DOHH2 (cell line): ENCODE data around the gene OPN1SW.

ENCODE experiments used
- H3F3A ChIP-seq: fragments of 200-600 bp; sonication (generic), shearing (Covaris generic); 2 replicates; pipeline ENCODE4 v1.6.0; 2016; ENCODE audit warnings: antibody characterized with exemption, mild to moderate bottlenecking; ENCODE audit not compliant: control insufficient read depth, insufficient read depth
- H3K27ac ChIP-seq: fragments of 200-600 bp; sonication (generic); 2 replicates; pipeline ENCODE4 v1.5.1; 2014; ENCODE audit warnings: low read depth, mild to moderate bottlenecking, low read length, moderate library complexity
- H3K27me3 ChIP-seq: fragments of 200-600 bp; sonication (generic); 2 replicates; pipeline ENCODE4 v1.6.1; 2014; ENCODE audit warnings: mild to moderate bottlenecking, low read length, mixed read lengths; ENCODE audit not compliant: control insufficient read depth
- H3K36me3 ChIP-seq: fragments of 200-600 bp; sonication (generic); 2 replicates; pipeline ENCODE4 v1.6.1; 2014; ENCODE audit warnings: mild to moderate bottlenecking, low read length, moderate library complexity, mixed read lengths; ENCODE audit not compliant: control insufficient read depth
- H3K4me1 ChIP-seq: fragments of 200-600 bp; sonication (generic); 2 replicates; pipeline ENCODE4 v1.6.1; 2014; ENCODE audit warnings: mild to moderate bottlenecking, low read length, mixed read lengths; ENCODE audit not compliant: control insufficient read depth
- H3K4me2 ChIP-seq: fragments of 200-600 bp; sonication (generic); 2 replicates; pipeline ENCODE4 v1.6.0; 2014; ENCODE audit warnings: mild to moderate bottlenecking, low read length, moderate library complexity
- H3K4me3 ChIP-seq: fragments of 200-600 bp; sonication (generic); 2 replicates; pipeline ENCODE4 v1.5.1; 2014; ENCODE audit warnings: mild to moderate bottlenecking, low read length, mixed read lengths
- H3K79me2 ChIP-seq: fragments of 200-600 bp; sonication (generic); 2 replicates; pipeline ENCODE4 v1.6.1; 2014; ENCODE audit warnings: mild to moderate bottlenecking, low read length, mixed read lengths; ENCODE audit not compliant: control insufficient read depth
- H3K9me2 ChIP-seq: fragments of 200-600 bp; sonication (generic); replicated peaks from 2 replicates; pipeline ENCODE4 v1.6.1; 2014; ENCODE audit warnings: mild to moderate bottlenecking, low read length, mixed read lengths; ENCODE audit not compliant: control insufficient read depth
- H3K9me3 ChIP-seq: fragments of 200-600 bp; sonication (generic); 2 replicates; pipeline ENCODE4 v1.6.1; 2014; ENCODE audit warnings: antibody characterized with exemption, low read length, mixed read lengths; ENCODE audit not compliant: control insufficient read depth, insufficient read depth
- H4K20me1 ChIP-seq: fragments of 200-600 bp; sonication (generic); 2 replicates; pipeline ENCODE4 v1.6.0; 2014; ENCODE audit warnings: low read depth, mild to moderate bottlenecking, antibody characterized with exemption, low read length, moderate library complexity; ENCODE audit not compliant: control insufficient read depth, insufficient read depth
- CTCF ChIP-seq: fragments of 200-600 bp; sonication (generic); IDR thresholded peaks from one replicate; pipeline ENCODE4 v1.5.1; 2014; ENCODE audit warnings: antibody characterized with exemption, mild to moderate bottlenecking, low read depth, low read length; ENCODE audit not compliant: poor library complexity, severe bottlenecking
- EZH2phosphoT487 ChIP-seq: fragments of 200-600 bp; sonication (generic); IDR thresholded peaks from 2 replicates; pipeline ENCODE4 v1.6.1; 2017; ENCODE audit warnings: borderline replicate concordance, mild to moderate bottlenecking, antibody characterized with exemption, low read length, moderate library complexity, mixed read lengths

The OPN1SW gene

GRCh38 chr7:128778946-128779345 lies 3.4 kb upstream of the OPN1SW start:
- Histone ChIP-seq H3K4me1 (no peaks in the 10 kb centered on the region), H3K27ac (no peak overlapping the region), H3K27me3 (no peaks in the 10 kb centered on the region), H3K4me3 (no peak overlapping the region), H3K36me3 (no peaks in the 10 kb centered on the region), H3K79me2 (no peaks in the 10 kb centered on the region), H3F3A (0 out of 2 replicates have a peak, but pooled peaks cover 3% of the 10 kb centered on the region), H4K20me1 (no peaks in the 10 kb centered on the region), H3K9me2 (no peaks in the 10 kb centered on the region), H3K4me2 (no peak overlapping the region), H3K9me3 (no peaks in the 10 kb centered on the region)
- TF ChIP-seq CTCF (no peak), EZH2phosphoT487 (no peak)

- Histone ChIP-seq H4K20me1 (no peaks in the 10 kb centered on the region), H3K9me2 (no peaks in the 10 kb centered on the region), H3F3A (0 out of 2 replicates have a peak, but pooled peaks cover 3% of the 10 kb centered on the region), H3K27ac (no peak overlapping the region), H3K27me3 (no peaks in the 10 kb centered on the region), H3K4me1 (no peaks in the 10 kb centered on the region), H3K9me3 (no peaks in the 10 kb centered on the region), H3K4me3 (no peak overlapping the region), H3K4me2 (no peak overlapping the region), H3K36me3 (peaks cover 9% of the 10 kb centered on the region), H3K79me2 (no peaks in the 10 kb centered on the region)
- TF ChIP-seq EZH2phosphoT487 (no peak), CTCF (no peak)
These were observed 1.8 kb upstream of the OPN1SW start for GRCh38 chr7:128777156-128778123.

GRCh38 chr7:128774921-128775320 lies 673 bp downstream of the OPN1SW start:
- Histone ChIP-seq H3K9me3 (no peaks in the 10 kb centered on the region), H3K4me2 (no peak overlapping the region), H3K36me3 (peaks cover 34% of the 10 kb centered on the region), H3K79me2 (no peaks in the 10 kb centered on the region), H3K27me3 (no peaks in the 10 kb centered on the region), H4K20me1 (no peaks in the 10 kb centered on the region), H3K27ac (no peak overlapping the region), H3K9me2 (no peaks in the 10 kb centered on the region), H3F3A (0 out of 2 replicates have a peak, but pooled peaks cover 8% of the 10 kb centered on the region), H3K4me1 (no peaks in the 10 kb centered on the region), H3K4me3 (no peak overlapping the region)
- TF ChIP-seq EZH2phosphoT487: no peak
- TF ChIP-seq CTCF: no peak
